Measurements from ENCODE around the gene JAG2. TPM values are rescaled to one million over a fixed set of nuclear protein-coding genes. Genes with fewer than 3 reads are reported as not detected.

Gene JAG2
- total RNA-seq, 1 experiment from 2014 or later = 12.2 TPM

DNA sequence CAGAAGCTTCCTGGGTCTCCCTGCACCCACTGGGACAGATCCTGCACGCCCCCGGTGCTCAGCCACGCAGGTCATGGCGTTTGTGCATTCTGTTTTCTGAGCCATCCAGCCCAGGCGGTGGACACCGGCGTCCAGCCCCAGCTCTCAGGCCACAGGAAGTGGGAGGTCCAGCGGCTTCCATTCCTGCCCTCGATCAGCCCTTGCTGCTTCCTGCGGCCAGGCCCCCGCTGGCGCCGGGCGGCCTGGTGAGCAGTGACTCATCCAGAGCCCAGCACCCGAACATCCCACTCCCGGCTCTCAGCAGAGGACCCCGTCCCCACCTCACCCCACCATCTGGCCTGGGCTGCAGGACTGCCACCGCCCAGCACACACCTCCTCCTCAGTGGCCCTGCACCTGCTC, 30.5 kb upstream of the JAG2 start:
- DNase-seq (ENCODE audit: low spot score) = no peak
- H3K27ac Mint-ChIP-seq = no peak overlapping the region
- ChIA-PET CTCF (interaction anchor here (1.0 to 6.3 kb wide), 7 partner anchors 9 to 179 kb away, joined by 3 to 33 read pairs (median 5); partner anchors contain the start of gene JAG2), POLR2A (no interaction called here)
- TF ChIP-seq, protein P1, sequence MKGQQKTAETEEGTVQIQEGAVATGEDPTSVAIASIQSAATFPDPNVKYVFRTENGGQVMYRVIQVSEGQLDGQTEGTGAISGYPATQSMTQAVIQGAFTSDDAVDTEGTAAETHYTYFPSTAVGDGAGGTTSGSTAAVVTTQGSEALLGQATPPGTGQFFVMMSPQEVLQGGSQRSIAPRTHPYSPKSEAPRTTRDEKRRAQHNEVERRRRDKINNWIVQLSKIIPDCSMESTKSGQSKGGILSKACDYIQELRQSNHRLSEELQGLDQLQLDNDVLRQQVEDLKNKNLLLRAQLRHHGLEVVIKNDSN (CRISPR knock-in tag; IDR thresholded peaks at IDR 0.05) = no peak
- no peak for TF ChIP-seq EMX1 (CRISPR knock-in tag; IDR thresholded peaks at IDR 0.05)
- no peak for TF ChIP-seq NR3C1 (CRISPR knock-in tag; conservative IDR thresholded peaks at IDR 0.05; ENCODE audit: low read depth)
- TF ChIP-seq, protein P2, sequence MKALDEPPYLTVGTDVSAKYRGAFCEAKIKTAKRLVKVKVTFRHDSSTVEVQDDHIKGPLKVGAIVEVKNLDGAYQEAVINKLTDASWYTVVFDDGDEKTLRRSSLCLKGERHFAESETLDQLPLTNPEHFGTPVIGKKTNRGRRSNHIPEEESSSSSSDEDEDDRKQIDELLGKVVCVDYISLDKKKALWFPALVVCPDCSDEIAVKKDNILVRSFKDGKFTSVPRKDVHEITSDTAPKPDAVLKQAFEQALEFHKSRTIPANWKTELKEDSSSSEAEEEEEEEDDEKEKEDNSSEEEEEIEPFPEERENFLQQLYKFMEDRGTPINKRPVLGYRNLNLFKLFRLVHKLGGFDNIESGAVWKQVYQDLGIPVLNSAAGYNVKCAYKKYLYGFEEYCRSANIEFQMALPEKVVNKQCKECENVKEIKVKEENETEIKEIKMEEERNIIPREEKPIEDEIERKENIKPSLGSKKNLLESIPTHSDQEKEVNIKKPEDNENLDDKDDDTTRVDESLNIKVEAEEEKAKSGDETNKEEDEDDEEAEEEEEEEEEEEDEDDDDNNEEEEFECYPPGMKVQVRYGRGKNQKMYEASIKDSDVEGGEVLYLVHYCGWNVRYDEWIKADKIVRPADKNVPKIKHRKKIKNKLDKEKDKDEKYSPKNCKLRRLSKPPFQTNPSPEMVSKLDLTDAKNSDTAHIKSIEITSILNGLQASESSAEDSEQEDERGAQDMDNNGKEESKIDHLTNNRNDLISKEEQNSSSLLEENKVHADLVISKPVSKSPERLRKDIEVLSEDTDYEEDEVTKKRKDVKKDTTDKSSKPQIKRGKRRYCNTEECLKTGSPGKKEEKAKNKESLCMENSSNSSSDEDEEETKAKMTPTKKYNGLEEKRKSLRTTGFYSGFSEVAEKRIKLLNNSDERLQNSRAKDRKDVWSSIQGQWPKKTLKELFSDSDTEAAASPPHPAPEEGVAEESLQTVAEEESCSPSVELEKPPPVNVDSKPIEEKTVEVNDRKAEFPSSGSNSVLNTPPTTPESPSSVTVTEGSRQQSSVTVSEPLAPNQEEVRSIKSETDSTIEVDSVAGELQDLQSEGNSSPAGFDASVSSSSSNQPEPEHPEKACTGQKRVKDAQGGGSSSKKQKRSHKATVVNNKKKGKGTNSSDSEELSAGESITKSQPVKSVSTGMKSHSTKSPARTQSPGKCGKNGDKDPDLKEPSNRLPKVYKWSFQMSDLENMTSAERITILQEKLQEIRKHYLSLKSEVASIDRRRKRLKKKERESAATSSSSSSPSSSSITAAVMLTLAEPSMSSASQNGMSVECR (CRISPR knock-in tag; IDR thresholded peaks at IDR 0.05; ENCODE audit: borderline replicate concordance) = no peak
- no peak for TF ChIP-seq CDX4 (CRISPR knock-in tag; IDR thresholded peaks at IDR 0.05; ENCODE audit: borderline replicate concordance)
- no peak for TF ChIP-seq CREB1 (CRISPR knock-in tag; IDR thresholded peaks at IDR 0.05)
- TF ChIP-seq, protein P3, sequence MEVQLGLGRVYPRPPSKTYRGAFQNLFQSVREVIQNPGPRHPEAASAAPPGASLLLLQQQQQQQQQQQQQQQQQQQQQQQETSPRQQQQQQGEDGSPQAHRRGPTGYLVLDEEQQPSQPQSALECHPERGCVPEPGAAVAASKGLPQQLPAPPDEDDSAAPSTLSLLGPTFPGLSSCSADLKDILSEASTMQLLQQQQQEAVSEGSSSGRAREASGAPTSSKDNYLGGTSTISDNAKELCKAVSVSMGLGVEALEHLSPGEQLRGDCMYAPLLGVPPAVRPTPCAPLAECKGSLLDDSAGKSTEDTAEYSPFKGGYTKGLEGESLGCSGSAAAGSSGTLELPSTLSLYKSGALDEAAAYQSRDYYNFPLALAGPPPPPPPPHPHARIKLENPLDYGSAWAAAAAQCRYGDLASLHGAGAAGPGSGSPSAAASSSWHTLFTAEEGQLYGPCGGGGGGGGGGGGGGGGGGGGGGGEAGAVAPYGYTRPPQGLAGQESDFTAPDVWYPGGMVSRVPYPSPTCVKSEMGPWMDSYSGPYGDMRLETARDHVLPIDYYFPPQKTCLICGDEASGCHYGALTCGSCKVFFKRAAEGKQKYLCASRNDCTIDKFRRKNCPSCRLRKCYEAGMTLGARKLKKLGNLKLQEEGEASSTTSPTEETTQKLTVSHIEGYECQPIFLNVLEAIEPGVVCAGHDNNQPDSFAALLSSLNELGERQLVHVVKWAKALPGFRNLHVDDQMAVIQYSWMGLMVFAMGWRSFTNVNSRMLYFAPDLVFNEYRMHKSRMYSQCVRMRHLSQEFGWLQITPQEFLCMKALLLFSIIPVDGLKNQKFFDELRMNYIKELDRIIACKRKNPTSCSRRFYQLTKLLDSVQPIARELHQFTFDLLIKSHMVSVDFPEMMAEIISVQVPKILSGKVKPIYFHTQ (CRISPR knock-in tag; IDR thresholded peaks at IDR 0.05) = no peak
- no peak for TF ChIP-seq RELA (CRISPR knock-in tag; IDR thresholded peaks at IDR 0.05; ENCODE audit: borderline replicate concordance)
- TF ChIP-seq NR1H2 (CRISPR knock-in tag; IDR thresholded peaks at IDR 0.05) = no peak
- TF ChIP-seq, protein P4, sequence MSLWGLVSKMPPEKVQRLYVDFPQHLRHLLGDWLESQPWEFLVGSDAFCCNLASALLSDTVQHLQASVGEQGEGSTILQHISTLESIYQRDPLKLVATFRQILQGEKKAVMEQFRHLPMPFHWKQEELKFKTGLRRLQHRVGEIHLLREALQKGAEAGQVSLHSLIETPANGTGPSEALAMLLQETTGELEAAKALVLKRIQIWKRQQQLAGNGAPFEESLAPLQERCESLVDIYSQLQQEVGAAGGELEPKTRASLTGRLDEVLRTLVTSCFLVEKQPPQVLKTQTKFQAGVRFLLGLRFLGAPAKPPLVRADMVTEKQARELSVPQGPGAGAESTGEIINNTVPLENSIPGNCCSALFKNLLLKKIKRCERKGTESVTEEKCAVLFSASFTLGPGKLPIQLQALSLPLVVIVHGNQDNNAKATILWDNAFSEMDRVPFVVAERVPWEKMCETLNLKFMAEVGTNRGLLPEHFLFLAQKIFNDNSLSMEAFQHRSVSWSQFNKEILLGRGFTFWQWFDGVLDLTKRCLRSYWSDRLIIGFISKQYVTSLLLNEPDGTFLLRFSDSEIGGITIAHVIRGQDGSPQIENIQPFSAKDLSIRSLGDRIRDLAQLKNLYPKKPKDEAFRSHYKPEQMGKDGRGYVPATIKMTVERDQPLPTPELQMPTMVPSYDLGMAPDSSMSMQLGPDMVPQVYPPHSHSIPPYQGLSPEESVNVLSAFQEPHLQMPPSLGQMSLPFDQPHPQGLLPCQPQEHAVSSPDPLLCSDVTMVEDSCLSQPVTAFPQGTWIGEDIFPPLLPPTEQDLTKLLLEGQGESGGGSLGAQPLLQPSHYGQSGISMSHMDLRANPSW (CRISPR knock-in tag; conservative IDR thresholded peaks at IDR 0.05; ENCODE audit: low read depth) = no peak
- TF ChIP-seq IRF2 (CRISPR knock-in tag; IDR thresholded peaks at IDR 0.05; ENCODE audit: borderline replicate concordance, low read depth) = no peak
- peaks cover 9% of the 10 kb centered on the region for H3K4me1 Mint-ChIP-seq
- ATAC-seq = no peak
- peaks cover 24% of the 10 kb centered on the region for H3K27me3 Mint-ChIP-seq (ENCODE audit: low read depth)
- no peak overlapping the region for H3K4me3 Mint-ChIP-seq
- no peaks in the 10 kb centered on the region for H3K9me3 Mint-ChIP-seq
- H3K36me3 Mint-ChIP-seq = no peaks in the 10 kb centered on the region

DNA sequence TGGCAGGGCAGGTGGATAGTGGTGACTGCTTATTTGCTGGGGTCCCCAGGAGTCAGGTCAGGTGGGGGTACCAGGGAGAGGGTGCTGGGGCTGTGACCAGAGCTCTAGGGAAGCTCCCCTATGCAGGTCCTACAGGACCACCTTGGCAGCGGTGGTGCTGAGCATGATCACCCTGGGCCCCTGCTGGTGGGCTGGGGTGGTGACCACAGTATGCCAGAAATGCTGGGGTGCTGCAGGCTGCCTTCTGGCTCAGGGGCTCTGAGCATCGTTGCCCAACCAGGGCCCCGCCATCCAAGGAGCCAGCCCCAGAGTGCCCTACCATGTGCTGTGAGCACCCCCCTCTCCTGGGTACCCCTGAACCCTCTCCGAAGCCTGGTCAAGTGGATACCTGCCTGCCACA, 30.0 kb upstream of the JAG2 start:
- H3K9me3 Mint-ChIP-seq = no peaks in the 10 kb centered on the region
- H3K4me3 Mint-ChIP-seq = no peak overlapping the region
- ChIA-PET POLR2A (no interaction called here), CTCF (interaction anchor here (0.8 to 6.3 kb wide), 4 partner anchors 11 to 108 kb away, joined by 3 to 33 read pairs (median 5); partner anchors contain the start of genes JAG2 and NUDT14)
- no peaks in the 10 kb centered on the region for H3K36me3 Mint-ChIP-seq
- H3K27me3 Mint-ChIP-seq (ENCODE audit: low read depth) = peaks cover 24% of the 10 kb centered on the region
- H3K27ac Mint-ChIP-seq = no peak overlapping the region
- ATAC-seq (no peak), DNase-seq (ENCODE audit: low spot score) (no peak)
- no peak for TF ChIP-seq CREM (CRISPR knock-in tag; IDR thresholded peaks at IDR 0.05)
- no peak for TF ChIP-seq NFATC4 (CRISPR knock-in tag; IDR thresholded peaks at IDR 0.05)
- no peak for TF ChIP-seq CTCF (IDR thresholded peaks at IDR 0.05)
- TF ChIP-seq GRHL2 (CRISPR knock-in tag; IDR thresholded peaks at IDR 0.05; ENCODE audit: insufficient replicate concordance, severe bottlenecking) = no peak
- TF ChIP-seq, protein P5, sequence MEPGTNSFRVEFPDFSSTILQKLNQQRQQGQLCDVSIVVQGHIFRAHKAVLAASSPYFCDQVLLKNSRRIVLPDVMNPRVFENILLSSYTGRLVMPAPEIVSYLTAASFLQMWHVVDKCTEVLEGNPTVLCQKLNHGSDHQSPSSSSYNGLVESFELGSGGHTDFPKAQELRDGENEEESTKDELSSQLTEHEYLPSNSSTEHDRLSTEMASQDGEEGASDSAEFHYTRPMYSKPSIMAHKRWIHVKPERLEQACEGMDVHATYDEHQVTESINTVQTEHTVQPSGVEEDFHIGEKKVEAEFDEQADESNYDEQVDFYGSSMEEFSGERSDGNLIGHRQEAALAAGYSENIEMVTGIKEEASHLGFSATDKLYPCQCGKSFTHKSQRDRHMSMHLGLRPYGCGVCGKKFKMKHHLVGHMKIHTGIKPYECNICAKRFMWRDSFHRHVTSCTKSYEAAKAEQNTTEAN (CRISPR knock-in tag; IDR thresholded peaks at IDR 0.05) = no peak
- H3K4me1 Mint-ChIP-seq = peaks cover 9% of the 10 kb centered on the region

All from WTC11 (cell line).